Liver (tissue), 3 donors: ENCODE data around the gene SLC66A2.

Source experiments
- EGR1 ChIP-seq, 2 donors: IDR thresholded peaks; 2 replicates each; pipeline ENCODE4 v1.6.1; 2016 to 2018; ENCODE audit warnings: antibody characterized with exemption in 2 of 2, low read depth in 2 of 2
- SP1 ChIP-seq: IDR thresholded peaks from 2 replicates; pipeline ENCODE4 v1.6.1; 2018; ENCODE audit warnings: antibody characterized with exemption, mild to moderate bottlenecking
- TAF1 ChIP-seq: conservative IDR thresholded peaks from 2 replicates; pipeline ENCODE4 v1.6.1; 2016; ENCODE audit warnings: antibody characterized with exemption, mild to moderate bottlenecking
- TF ChIP-seq, protein P1 (sequence below): fragments of 150-350 bp; IDR thresholded peaks from 2 replicates; pipeline ENCODE4 v1.5.1; 2017; ENCODE audit warnings: improper control_type of control experiment, low read depth, low read length; ENCODE audit not compliant: missing input control
- TF ChIP-seq, protein P2 (sequence below): IDR thresholded peaks from 2 replicates; pipeline ENCODE4 v1.6.1; 2016; ENCODE audit warnings: antibody characterized with exemption
- TF ChIP-seq, protein P3 (sequence below): IDR thresholded peaks from 2 replicates; pipeline ENCODE4 v1.6.1; 2016; ENCODE audit warnings: antibody characterized with exemption
- TF ChIP-seq, protein P4 (sequence below): IDR thresholded peaks from 2 replicates; pipeline ENCODE4 v1.6.1; 2016; ENCODE audit warnings: antibody characterized with exemption, mild to moderate bottlenecking
- TF ChIP-seq, protein P5 (sequence below): IDR thresholded peaks from 2 replicates; pipeline ENCODE4 v1.6.1; 2016; ENCODE audit warnings: antibody characterized with exemption
- donor health status: healthy.
- donor health status: healthy.

DNA sequence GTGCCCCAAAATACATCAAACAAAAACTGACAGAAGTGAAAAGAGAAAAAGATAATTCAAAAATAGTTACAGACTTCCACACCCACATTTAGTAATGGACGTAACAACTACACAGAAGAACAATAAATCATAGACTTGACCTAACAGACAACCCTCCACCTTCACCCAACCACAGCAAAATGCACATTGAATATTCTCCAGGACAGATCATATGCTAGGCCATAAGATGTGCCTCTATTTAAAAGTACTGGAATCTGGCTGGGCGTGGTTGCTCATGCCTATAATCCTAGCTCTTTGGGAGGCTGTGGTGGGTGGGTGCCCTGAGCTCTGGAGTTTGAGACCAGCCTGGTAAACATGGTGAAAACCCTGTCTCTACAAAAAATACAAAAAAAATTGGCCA is 20.0 kb downstream of the SLC66A2 start:
- TF ChIP-seq, protein P1, sequence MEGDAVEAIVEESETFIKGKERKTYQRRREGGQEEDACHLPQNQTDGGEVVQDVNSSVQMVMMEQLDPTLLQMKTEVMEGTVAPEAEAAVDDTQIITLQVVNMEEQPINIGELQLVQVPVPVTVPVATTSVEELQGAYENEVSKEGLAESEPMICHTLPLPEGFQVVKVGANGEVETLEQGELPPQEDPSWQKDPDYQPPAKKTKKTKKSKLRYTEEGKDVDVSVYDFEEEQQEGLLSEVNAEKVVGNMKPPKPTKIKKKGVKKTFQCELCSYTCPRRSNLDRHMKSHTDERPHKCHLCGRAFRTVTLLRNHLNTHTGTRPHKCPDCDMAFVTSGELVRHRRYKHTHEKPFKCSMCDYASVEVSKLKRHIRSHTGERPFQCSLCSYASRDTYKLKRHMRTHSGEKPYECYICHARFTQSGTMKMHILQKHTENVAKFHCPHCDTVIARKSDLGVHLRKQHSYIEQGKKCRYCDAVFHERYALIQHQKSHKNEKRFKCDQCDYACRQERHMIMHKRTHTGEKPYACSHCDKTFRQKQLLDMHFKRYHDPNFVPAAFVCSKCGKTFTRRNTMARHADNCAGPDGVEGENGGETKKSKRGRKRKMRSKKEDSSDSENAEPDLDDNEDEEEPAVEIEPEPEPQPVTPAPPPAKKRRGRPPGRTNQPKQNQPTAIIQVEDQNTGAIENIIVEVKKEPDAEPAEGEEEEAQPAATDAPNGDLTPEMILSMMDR, result no peak
- TF ChIP-seq, protein P2, sequence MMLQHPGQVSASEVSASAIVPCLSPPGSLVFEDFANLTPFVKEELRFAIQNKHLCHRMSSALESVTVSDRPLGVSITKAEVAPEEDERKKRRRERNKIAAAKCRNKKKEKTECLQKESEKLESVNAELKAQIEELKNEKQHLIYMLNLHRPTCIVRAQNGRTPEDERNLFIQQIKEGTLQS, result no peak
- TF ChIP-seq, protein P3, sequence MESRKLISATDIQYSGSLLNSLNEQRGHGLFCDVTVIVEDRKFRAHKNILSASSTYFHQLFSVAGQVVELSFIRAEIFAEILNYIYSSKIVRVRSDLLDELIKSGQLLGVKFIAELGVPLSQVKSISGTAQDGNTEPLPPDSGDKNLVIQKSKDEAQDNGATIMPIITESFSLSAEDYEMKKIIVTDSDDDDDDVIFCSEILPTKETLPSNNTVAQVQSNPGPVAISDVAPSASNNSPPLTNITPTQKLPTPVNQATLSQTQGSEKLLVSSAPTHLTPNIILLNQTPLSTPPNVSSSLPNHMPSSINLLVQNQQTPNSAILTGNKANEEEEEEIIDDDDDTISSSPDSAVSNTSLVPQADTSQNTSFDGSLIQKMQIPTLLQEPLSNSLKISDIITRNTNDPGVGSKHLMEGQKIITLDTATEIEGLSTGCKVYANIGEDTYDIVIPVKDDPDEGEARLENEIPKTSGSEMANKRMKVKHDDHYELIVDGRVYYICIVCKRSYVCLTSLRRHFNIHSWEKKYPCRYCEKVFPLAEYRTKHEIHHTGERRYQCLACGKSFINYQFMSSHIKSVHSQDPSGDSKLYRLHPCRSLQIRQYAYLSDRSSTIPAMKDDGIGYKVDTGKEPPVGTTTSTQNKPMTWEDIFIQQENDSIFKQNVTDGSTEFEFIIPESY, result no peak
- TF ChIP-seq, protein P4, sequence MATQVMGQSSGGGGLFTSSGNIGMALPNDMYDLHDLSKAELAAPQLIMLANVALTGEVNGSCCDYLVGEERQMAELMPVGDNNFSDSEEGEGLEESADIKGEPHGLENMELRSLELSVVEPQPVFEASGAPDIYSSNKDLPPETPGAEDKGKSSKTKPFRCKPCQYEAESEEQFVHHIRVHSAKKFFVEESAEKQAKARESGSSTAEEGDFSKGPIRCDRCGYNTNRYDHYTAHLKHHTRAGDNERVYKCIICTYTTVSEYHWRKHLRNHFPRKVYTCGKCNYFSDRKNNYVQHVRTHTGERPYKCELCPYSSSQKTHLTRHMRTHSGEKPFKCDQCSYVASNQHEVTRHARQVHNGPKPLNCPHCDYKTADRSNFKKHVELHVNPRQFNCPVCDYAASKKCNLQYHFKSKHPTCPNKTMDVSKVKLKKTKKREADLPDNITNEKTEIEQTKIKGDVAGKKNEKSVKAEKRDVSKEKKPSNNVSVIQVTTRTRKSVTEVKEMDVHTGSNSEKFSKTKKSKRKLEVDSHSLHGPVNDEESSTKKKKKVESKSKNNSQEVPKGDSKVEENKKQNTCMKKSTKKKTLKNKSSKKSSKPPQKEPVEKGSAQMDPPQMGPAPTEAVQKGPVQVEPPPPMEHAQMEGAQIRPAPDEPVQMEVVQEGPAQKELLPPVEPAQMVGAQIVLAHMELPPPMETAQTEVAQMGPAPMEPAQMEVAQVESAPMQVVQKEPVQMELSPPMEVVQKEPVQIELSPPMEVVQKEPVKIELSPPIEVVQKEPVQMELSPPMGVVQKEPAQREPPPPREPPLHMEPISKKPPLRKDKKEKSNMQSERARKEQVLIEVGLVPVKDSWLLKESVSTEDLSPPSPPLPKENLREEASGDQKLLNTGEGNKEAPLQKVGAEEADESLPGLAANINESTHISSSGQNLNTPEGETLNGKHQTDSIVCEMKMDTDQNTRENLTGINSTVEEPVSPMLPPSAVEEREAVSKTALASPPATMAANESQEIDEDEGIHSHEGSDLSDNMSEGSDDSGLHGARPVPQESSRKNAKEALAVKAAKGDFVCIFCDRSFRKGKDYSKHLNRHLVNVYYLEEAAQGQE, result no peak
- TF ChIP-seq SP1 (no peak), EGR1 (IDR thresholded peaks at IDR 0.05; ENCODE audit: low read depth in 2 of 2) (no peak), TAF1 (no peak)
- TF ChIP-seq, protein P5, sequence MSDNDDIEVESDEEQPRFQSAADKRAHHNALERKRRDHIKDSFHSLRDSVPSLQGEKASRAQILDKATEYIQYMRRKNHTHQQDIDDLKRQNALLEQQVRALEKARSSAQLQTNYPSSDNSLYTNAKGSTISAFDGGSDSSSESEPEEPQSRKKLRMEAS, result no peak
